Lung (tissue), 13 donors: Measurements from ENCODE around the gene CRYBG1. TPM values are rescaled to one million over a fixed set of nuclear protein-coding genes. Genes with fewer than 3 reads are reported as not detected.

Experiments used
- ATAC-seq: fragments of 200-7000 bp; cut with Tn5 transposase; one replicate; pipeline ENCODE4 v1.9.1; 2020; ENCODE audit warnings: moderate number of reproducible peaks; ENCODE audit not compliant: insufficient read depth, low FRiP score
- DNase-seq, 3 donors: peaks; one replicate each; pipeline ENCODE4 v3.0.0-alpha.2; 2013 to 2017
- H3K27ac ChIP-seq, 2 donors: one replicate each; pipeline ENCODE4 v1.5.1; 2013; ENCODE audit warnings: mild to moderate bottlenecking in 2 of 2, moderate library complexity in 2 of 2, control low read depth in 1 of 2, inconsistent platforms in 1 of 2, low read depth in 1 of 2, low read length in 1 of 2
- H3K27me3 ChIP-seq, 3 donors: one replicate each; pipeline ENCODE4 v1.5.1; 2013; ENCODE audit warnings: low read length in 2 of 3; ENCODE audit not compliant: control insufficient read depth in 3 of 3, insufficient read depth in 3 of 3
- H3K36me3 ChIP-seq, 4 donors: one replicate each; pipeline ENCODE4 v1.5.1; 2013; ENCODE audit warnings: low read length in 4 of 4, mild to moderate bottlenecking in 1 of 4, moderate library complexity in 1 of 4; ENCODE audit not compliant: control insufficient read depth in 4 of 4, insufficient read depth in 4 of 4
- H3K4me1 ChIP-seq, 5 donors: one replicate each; pipeline ENCODE4 v1.5.1; 2013; ENCODE audit warnings: low read length in 5 of 5, mild to moderate bottlenecking in 2 of 5, moderate library complexity in 1 of 5; ENCODE audit not compliant: control insufficient read depth in 5 of 5, insufficient read depth in 5 of 5
- H3K4me3 ChIP-seq: one replicate; pipeline ENCODE4 v1.5.1; 2013; ENCODE audit warnings: mild to moderate bottlenecking, control low read depth, moderate library complexity
- H3K9ac ChIP-seq, 2 donors: one replicate each; pipeline ENCODE4 v1.5.1; 2013; ENCODE audit warnings: low read length in 2 of 2, control low read depth in 1 of 2; ENCODE audit not compliant: insufficient read depth in 1 of 2
- H3K9me3 ChIP-seq, 4 donors: one replicate each; pipeline ENCODE4 v1.5.1; 2013; ENCODE audit warnings: low read length in 3 of 4, mild to moderate bottlenecking in 1 of 4, moderate library complexity in 1 of 4; ENCODE audit not compliant: control insufficient read depth in 4 of 4, insufficient read depth in 3 of 4
- CTCF ChIP-seq: IDR thresholded peaks from 2 replicates; pipeline ENCODE4 v1.5.1; 2012; ENCODE audit warnings: mild to moderate bottlenecking; ENCODE audit errors: control extremely low read depth, extremely low read depth
- WGBS, 2 donors: extraction: QIAGEN DNeasy Blood & Tissue Kit; methylation state at CpG; one replicate each; pipeline ENCODE4 v1.1.7; 2013; 5-methylcytosine and 5-hydroxymethylcytosine counted together
- polyA plus RNA-seq, 2 donors: library from polyadenylated mRNA; stranded (reverse); fragments of 200-250 nt; gene quantifications; one replicate each; pipeline ENCODE4 v1.2.1, GENCODE V29; 2013
- small RNA-seq: library from RNA; depleted of rRNA; stranded (forward); fragments of <200 nt; gene quantifications from one replicate; pipeline ENCODE3, GENCODE V24; 2014; ENCODE audit warnings: low replicate concordance
- total RNA-seq, 2 donors: library from RNA; depleted of rRNA in 1 of 2; stranded (reverse); fragments of >200 nt in 1 of 2; gene quantifications; one replicate each; pipeline ENCODE4 v1.2.1, GENCODE V29; 2014 to 2021
- donor health status: control.
- donor health status: control.
- donor health status: Bipolar disorder and iron deficiency.
- donor health status: healthy.
- donor health status: DM: yes; HTN: yes; CAD: no.

CRYBG1 gene
- total and polyA plus RNA-seq, 4 donors = 5.7 to 28.0 (median 12.6) TPM

GRCh38 chr6:106618324-106618723 lies 257.8 kb downstream of the CRYBG1 start:
- peaks cover 0 to 9% (median 5%) of the 10 kb centered on the region in 4 donors for H3K36me3 ChIP-seq
- 73 to 79% methylated on average over 3 of the region's 3 CpGs for WGBS, 2 donors
- no peak for DNase-seq
- TF ChIP-seq CTCF = no peak
- no peak for ATAC-seq
- no peak overlapping the region for H3K4me3 ChIP-seq
- no peak overlapping the region for H3K27ac ChIP-seq
- H3K4me1 ChIP-seq = no peaks in the 10 kb centered on the region
- H3K9ac ChIP-seq = no peak overlapping the region
- no peaks in the 10 kb centered on the region for H3K27me3 ChIP-seq
- peaks cover 0 to 3% (median 0%) of the 10 kb centered on the region in 4 donors for H3K9me3 ChIP-seq

GRCh38 chr6:106619223-106619622 lies 258.7 kb downstream of the CRYBG1 start:
- no peak for ATAC-seq
- no peak for DNase-seq
- Histone ChIP-seq H3K4me3 (no peak overlapping the region), H3K36me3 (peaks cover 0 to 7% (median 5%) of the 10 kb centered on the region in 4 donors), H3K9ac (no peak overlapping the region), H3K27ac (no peak overlapping the region), H3K27me3 (no peaks in the 10 kb centered on the region), H3K9me3 (peaks cover 0 to 3% (median 0%) of the 10 kb centered on the region in 4 donors), H3K4me1 (no peaks in the 10 kb centered on the region)
- TF ChIP-seq CTCF = no peak
- 54 to 60% methylated on average over 1 of the region's 1 CpG for WGBS, 2 donors

- no peak overlapping the region for H3K4me3 ChIP-seq
- H3K27ac ChIP-seq = no peak overlapping the region
- peaks cover 0 to 7% (median 5%) of the 10 kb centered on the region in 4 donors for H3K36me3 ChIP-seq
- H3K9ac ChIP-seq = no peak overlapping the region
- peaks cover 0 to 3% (median 0%) of the 10 kb centered on the region in 4 donors for H3K9me3 ChIP-seq
- DNase-seq = no peak
- no peaks in the 10 kb centered on the region for H3K27me3 ChIP-seq
- no peak for ATAC-seq
- no peaks in the 10 kb centered on the region for H3K4me1 ChIP-seq
- TF ChIP-seq CTCF = no peak
- 88 to 94% methylated on average over 3 of the region's 3 CpGs for WGBS, 2 donors
These were observed 260.6 kb downstream of the CRYBG1 start for GRCh38 chr6:106620931-106621672.

Small RNAs within 50 kb of the gene (small RNA-seq; reads per million reads assigned to genes)
- not detected for gene RF00019
- not detected for gene RNA5SP211
- not detected for gene RNU6-527P

Other genes with a start within 250 kb of the CRYBG1 start
- gene ATG5, start 35.0 kb upstream of the CRYBG1 start, total RNA-seq = 10 to 100 TPM; 26.3 to 54.2 TPM
- gene ATG5, start 35.0 kb upstream of the CRYBG1 start, polyA plus RNA-seq = 10 to 100 TPM; 15.0 to 18.3 TPM